ENCODE data around the gene TBC1D21. TPM values are rescaled to one million over a fixed set of nuclear protein-coding genes. Genes with fewer than 3 reads are reported as not detected.
A peak's percentile ranks its signal among the peaks of the same experiment; 100 is the strongest.

The TBC1D21 gene
- total RNA-seq, 1 experiment from 2014 or later: not detected

DNA sequence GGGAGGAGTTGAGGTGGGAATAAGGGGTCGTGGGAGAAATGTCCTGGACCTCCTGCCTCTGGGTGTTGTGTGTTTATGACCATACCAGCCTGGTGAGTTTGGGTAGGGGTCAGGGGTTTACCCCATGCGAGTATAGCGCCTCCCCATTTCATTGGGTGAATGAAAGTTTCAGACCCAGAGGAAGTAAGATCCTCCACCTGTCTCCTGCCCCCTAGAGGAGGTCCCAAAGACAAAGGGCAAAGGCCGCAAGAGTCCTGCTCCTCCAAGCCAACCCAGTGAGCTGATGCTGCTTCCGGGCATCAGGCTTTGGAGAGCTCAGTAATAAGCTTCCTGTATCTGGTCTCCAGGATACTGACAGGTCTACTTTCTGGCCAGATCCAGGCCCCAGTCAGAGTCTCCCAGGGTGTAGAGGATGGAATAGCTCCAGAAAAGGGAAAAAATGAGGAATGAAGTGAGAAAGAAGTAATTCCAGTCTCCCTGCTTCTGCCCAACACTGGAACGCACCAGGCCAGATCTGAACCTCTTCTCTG lies 6.4 kb upstream of the TBC1D21 start:
- TF ChIP-seq CTCF (conservative IDR thresholded peaks at IDR 0.05): peak; percentile 78
- H3K9me3 Mint-ChIP-seq: peaks cover 7 to 8% of the 10 kb centered on the region in 2 experiments
- Histone ChIP-seq H3K4me2 (ENCODE audit: insufficient read depth, insufficient read length, low read length) (no peak overlapping the region), H3K4ac (ENCODE audit: low read depth, low read length) (no peak overlapping the region), H3K18ac (ENCODE audit: insufficient read length, low read depth, low read length) (no peak overlapping the region), H3K79me1 (ENCODE audit: insufficient read depth, low read depth, low read length, poor library complexity, severe bottlenecking) (no peaks in the 10 kb centered on the region), H3K14ac (ENCODE audit: insufficient read depth, low read length) (no peak overlapping the region), H3K9me3 (ENCODE audit: control insufficient read depth, low read depth, low read length) (no peaks in the 10 kb centered on the region), H3K56ac (ENCODE audit: insufficient read length, low read depth, low read length) (no peak overlapping the region), H3K9ac (ENCODE audit: extremely low read depth, insufficient read length, low read length) (no peak overlapping the region), H3K23me2 (ENCODE audit: insufficient read length, low read depth, low read length, poor library complexity, severe bottlenecking) (no peaks in the 10 kb centered on the region), H4K20me1 (ENCODE audit: control insufficient read depth, insufficient read depth, insufficient read length) (no peaks in the 10 kb centered on the region), H3K27me3 (ENCODE audit: insufficient read depth, low read length) (no peaks in the 10 kb centered on the region), H2BK20ac (ENCODE audit: low read depth, low read length, poor library complexity, severe bottlenecking) (no peak overlapping the region), H3T11ph (ENCODE audit: low read length) (no peak overlapping the region), H2BK12ac (ENCODE audit: insufficient read length, low read depth, low read length) (no peak overlapping the region), H2AFZ (ENCODE audit: low read length) (no peak overlapping the region), H2AK5ac (ENCODE audit: insufficient read length, low read length) (no peak overlapping the region), H3K23ac (ENCODE audit: insufficient read length, low read depth, low read length) (no peak overlapping the region), H4K8ac (replicated peaks; ENCODE audit: insufficient read length, low read depth, low read length) (no peak overlapping the region), H4K91ac (ENCODE audit: insufficient read length, low read depth, low read length) (no peak overlapping the region), H2BK5ac (ENCODE audit: insufficient read length, low read length) (no peak overlapping the region), H4K5ac (ENCODE audit: insufficient read length, low read depth, low read length) (no peak overlapping the region), H2BK120ac (ENCODE audit: low read depth, low read length, poor library complexity, severe bottlenecking) (no peak overlapping the region), H3K4me1 (ENCODE audit: insufficient read depth, low read length) (peaks cover 2% of the 10 kb centered on the region; the same call in 1 of the 2 replicates), H3K79me2 (ENCODE audit: insufficient read depth, low read length) (no peaks in the 10 kb centered on the region), H2BK15ac (ENCODE audit: low read depth, low read length) (no peak overlapping the region), H3K27ac (ENCODE audit: insufficient read length, low read depth, low read length) (no peak overlapping the region)
- no CpG with 5 or more reads among the region's 6 CpGs for WGBS (ENCODE audit: extremely low coverage, insufficient read length, low lambda C conversion rate)
- H3K27ac Mint-ChIP-seq: peak overlapping the region in 1 of 3 experiments; percentile 13; a peak in 1 of 7 replicates
- peaks cover 21 to 32% of the 10 kb centered on the region in 2 experiments for H3K4me1 Mint-ChIP-seq
- peaks cover 0 to 5% (median 1%) of the 10 kb centered on the region in 3 experiments; a peak in 3 of 7 replicates for H3K36me3 Mint-ChIP-seq (ENCODE audit: insufficient read depth in 1 of 3, low read depth in 3 of 3)
- H3K4me3 Mint-ChIP-seq: no peak overlapping the region
- H3K27me3 Mint-ChIP-seq (ENCODE audit: low read depth): no peaks in the 10 kb centered on the region; the same call in 1 of the 2 replicates
- peak; percentile 86 for DNase-seq

All from H9 (cell line).